ENCODE measurements around the gene DISC1. TPM values are rescaled to one million over a fixed set of nuclear protein-coding genes. Genes with fewer than 3 reads are reported as not detected.

DISC1 gene
- total RNA-seq, 6 experiments from 2014 or later, result 1.8 to 3.3 (median 2.4) TPM

DNA sequence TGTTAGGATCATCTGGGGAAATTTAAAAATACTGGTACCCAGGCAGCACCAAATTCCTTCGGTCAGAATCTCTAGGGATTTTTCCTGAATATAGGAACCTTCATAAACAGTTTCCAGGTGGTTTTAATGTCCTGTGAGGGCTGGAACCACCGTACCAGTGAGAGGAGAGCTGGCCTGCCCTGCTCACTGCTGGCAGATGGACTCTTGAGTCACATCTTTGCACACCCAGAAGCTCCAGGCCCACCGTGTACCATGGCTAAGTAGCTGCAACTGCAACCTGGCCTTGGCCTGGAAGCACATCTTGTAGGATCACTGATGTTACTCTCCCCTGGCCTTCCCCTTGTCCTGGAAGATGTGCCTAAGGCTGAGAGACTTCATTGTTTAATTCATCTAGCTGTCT lies 181.5 kb downstream of the DISC1 start:
- 58% methylated on average over 2 of the region's 3 CpGs for WGBS (ENCODE audit: insufficient coverage, low coverage, low lambda C conversion rate, missing lambda C conversion rate)
- TF ChIP-seq, protein P1, sequence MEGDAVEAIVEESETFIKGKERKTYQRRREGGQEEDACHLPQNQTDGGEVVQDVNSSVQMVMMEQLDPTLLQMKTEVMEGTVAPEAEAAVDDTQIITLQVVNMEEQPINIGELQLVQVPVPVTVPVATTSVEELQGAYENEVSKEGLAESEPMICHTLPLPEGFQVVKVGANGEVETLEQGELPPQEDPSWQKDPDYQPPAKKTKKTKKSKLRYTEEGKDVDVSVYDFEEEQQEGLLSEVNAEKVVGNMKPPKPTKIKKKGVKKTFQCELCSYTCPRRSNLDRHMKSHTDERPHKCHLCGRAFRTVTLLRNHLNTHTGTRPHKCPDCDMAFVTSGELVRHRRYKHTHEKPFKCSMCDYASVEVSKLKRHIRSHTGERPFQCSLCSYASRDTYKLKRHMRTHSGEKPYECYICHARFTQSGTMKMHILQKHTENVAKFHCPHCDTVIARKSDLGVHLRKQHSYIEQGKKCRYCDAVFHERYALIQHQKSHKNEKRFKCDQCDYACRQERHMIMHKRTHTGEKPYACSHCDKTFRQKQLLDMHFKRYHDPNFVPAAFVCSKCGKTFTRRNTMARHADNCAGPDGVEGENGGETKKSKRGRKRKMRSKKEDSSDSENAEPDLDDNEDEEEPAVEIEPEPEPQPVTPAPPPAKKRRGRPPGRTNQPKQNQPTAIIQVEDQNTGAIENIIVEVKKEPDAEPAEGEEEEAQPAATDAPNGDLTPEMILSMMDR (IDR thresholded peaks at IDR 0.05), result no peak
- no peak for TF ChIP-seq POLR2A (IDR thresholded peaks at IDR 0.05)

DNA sequence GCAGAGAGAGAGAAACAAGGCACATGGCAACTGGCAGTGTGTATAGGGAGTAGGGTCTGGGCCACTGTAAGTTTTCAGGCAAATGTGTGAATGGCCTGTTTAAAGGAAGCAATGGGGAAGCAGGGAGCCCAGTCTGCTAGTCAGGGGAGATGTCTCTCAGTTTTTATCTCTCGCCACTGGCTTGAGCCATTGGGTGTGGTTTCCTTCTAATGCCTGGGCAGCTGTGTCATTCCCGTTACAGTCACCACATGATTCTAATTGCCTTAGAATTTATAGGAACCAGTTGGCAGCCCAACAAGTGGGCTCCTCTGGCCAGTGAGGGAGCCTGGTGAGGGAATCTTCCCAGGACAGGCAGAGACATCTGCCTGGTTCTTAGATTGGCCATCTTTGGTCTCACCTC lies 182.4 kb downstream of the DISC1 start:
- H3K4me1 ChIP-seq, result no peaks in the 10 kb centered on the region
- ATAC-seq, result peak in 3 of 4 donors; percentile 28 to 50 (median 28)
- intact Hi-C loops (cut with DNase I), result no loop called here
- TF ChIP-seq, protein P1 (IDR thresholded peaks at IDR 0.05), result no peak
- no peak for TF ChIP-seq POLR2A (IDR thresholded peaks at IDR 0.05)
- H3K27ac ChIP-seq, result no peak overlapping the region
- no peak overlapping the region for H3K4me3 ChIP-seq
- H3K27me3 ChIP-seq, result no peaks in the 10 kb centered on the region
- no peaks in the 10 kb centered on the region for H3K9me3 ChIP-seq
- H3K36me3 ChIP-seq, result no peaks in the 10 kb centered on the region
- 33% methylated on average over 1 of the region's 2 CpGs for WGBS (ENCODE audit: insufficient coverage, low coverage, low lambda C conversion rate, missing lambda C conversion rate)
- DNase-seq, result no peak

More for the DNA sequence above, 181.5 kb downstream of the DISC1 start:
- intact Hi-C loops (cut with DNase I), result no loop called here
- Histone ChIP-seq H3K4me3 (no peak overlapping the region), H3K27me3 (no peaks in the 10 kb centered on the region), H3K27ac (no peak overlapping the region), H3K9me3 (no peaks in the 10 kb centered on the region), H3K4me1 (no peaks in the 10 kb centered on the region), H3K36me3 (no peaks in the 10 kb centered on the region)
- no peak for ATAC-seq
- no peak for DNase-seq

DNA sequence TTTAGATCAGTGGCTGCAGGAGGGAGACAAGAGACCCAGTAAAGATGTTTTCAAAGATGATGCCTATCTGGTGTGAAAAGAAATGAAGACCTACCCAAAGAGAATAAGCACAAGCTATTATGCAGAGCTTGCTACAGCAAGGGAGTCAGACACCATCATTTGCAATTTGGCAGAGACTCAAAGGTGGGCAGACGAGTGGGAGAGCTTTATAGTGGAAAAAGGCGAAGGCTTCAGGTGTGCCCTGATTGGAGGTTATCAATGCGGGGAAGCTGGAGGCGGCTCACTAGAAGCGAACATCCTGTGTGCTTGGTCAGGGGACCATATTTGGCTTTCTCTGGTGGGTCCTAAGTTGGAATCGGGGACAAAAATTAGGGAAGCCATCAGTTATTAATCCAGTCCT lies 183.8 kb downstream of the DISC1 start:
- ATAC-seq (no peak), DNase-seq (no peak)
- intact Hi-C loops (cut with DNase I), result no loop called here
- no peak for TF ChIP-seq POLR2A (IDR thresholded peaks at IDR 0.05)
- TF ChIP-seq, protein P1 (IDR thresholded peaks at IDR 0.05), result no peak
- Histone ChIP-seq H3K9me3 (no peaks in the 10 kb centered on the region), H3K27me3 (no peaks in the 10 kb centered on the region), H3K4me3 (no peak overlapping the region), H3K27ac (no peak overlapping the region), H3K36me3 (no peaks in the 10 kb centered on the region), H3K4me1 (no peaks in the 10 kb centered on the region)
- WGBS (ENCODE audit: insufficient coverage, low coverage, low lambda C conversion rate, missing lambda C conversion rate), result 78% methylated on average over 6 of the region's 6 CpGs

DNA sequence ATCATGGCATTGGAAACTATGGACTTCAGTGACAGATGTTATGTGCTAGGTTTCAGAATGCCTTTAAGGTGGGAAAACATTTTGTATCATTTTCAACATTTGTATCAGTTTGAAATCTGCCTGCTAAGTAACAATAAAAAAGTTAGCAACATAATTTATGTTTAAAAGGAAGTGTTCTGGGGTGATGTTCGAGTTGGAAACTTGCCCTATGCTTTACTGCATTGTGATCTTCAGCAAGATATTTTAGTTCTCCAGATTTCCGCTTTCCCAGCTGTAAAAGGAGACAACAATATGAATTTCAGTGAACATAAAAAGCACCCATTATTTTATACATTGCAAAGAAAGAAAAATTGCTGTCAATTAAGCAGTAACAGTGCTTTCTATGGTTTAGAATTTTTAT lies 187.4 kb downstream of the DISC1 start:
- intact Hi-C loops (cut with DNase I), result no loop called here
- ATAC-seq (no peak), DNase-seq (no peak)
- no peak overlapping the region for H3K27ac ChIP-seq
- WGBS (ENCODE audit: insufficient coverage, low coverage, low lambda C conversion rate, missing lambda C conversion rate), result 46% methylated on average over 2 of the region's 2 CpGs
- H3K27me3 ChIP-seq, result no peaks in the 10 kb centered on the region
- TF ChIP-seq, protein P1 (IDR thresholded peaks at IDR 0.05), result no peak
- TF ChIP-seq POLR2A (IDR thresholded peaks at IDR 0.05), result no peak
- H3K9me3 ChIP-seq, result no peaks in the 10 kb centered on the region
- H3K4me1 ChIP-seq, result no peaks in the 10 kb centered on the region
- no peaks in the 10 kb centered on the region for H3K36me3 ChIP-seq
- H3K4me3 ChIP-seq, result no peak overlapping the region

- Histone ChIP-seq H3K27me3 (no peaks in the 10 kb centered on the region), H3K27ac (no peak overlapping the region), H3K9me3 (no peaks in the 10 kb centered on the region), H3K4me3 (no peak overlapping the region), H3K36me3 (no peaks in the 10 kb centered on the region), H3K4me1 (no peaks in the 10 kb centered on the region)
- WGBS (ENCODE audit: insufficient coverage, low coverage, low lambda C conversion rate, missing lambda C conversion rate), result 64% methylated on average over 4 of the region's 4 CpGs
- no peak for ATAC-seq
- intact Hi-C loops (cut with DNase I), result no loop called here
- TF ChIP-seq, protein P1 (IDR thresholded peaks at IDR 0.05), result no peak
- TF ChIP-seq POLR2A (IDR thresholded peaks at IDR 0.05), result no peak
- no peak for DNase-seq
Measured at GRCh38 chr1:231814521-231814920, 187.9 kb downstream of the DISC1 start.
